ENCODE data around the gene MRPL4.

MRPL4 gene

DNA sequence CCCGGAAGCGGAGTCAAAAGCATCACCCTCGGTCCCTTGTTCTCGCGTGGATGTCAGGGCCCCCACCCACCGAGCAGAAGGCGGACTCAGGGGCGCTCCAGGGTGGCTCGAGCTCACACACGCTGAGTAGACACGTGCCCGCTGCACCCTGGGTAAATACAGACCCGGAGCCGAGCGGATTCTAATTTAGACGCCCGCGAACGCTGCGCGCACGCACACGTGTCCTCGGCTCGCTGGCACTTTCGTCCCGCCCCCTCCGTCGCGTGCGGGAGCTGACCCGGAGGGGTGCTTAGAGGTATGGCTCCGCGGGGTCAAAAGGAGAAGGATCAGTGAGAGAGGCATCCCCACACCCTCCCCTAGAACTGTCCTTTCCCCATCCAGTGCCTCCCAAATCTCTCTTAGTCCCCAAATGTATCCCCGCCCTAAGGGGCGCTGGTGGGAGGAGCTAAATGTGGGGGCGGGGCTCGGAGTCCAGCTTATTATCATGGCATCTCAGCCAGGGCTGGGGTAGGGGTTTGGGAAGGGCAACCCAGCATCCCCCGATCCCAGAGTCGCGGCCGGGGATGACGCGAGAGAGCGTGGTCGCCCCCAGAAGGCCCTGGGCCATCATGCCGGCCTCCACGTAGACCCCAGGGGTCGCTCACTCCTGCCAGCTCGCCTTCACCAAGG lies 37.3 kb downstream of the MRPL4 start:
- peak; percentile 47 for DNase-seq (ENCODE audit: low read depth)

DNA sequence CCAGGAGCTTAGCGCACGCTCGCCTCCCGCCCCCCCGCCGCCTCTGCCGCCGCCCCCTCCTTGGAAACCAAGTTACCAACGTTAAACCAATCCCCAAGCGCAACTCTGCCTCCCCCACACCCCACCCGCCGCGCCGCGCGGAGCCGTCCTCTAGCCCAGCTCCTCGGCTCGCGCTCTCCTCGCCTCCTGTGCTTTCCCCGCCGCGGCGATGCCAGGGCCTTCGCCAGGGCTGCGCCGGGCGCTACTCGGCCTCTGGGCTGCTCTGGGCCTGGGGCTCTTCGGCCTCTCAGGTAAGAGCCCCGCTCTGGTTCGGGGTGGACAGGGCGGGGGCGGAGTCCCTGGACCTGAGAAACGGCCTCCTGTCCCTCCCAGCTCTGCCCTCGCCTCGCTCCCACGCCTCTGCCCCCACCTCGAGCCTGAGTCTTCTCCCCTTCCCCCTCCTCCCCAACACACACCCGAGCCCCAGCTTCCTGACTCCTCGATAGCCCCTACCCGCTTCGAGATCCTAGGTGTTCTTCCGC lies 37.9 kb downstream of the MRPL4 start, which contains the start of gene ICAM5:
TSS of gene ICAM5 (plus strand) at position 117 of the 521 bp plus-strand sequence. CDS start at position 209, 92 bp downstream.
- peak; percentile 57 for DNase-seq (ENCODE audit: low read depth)

DNA sequence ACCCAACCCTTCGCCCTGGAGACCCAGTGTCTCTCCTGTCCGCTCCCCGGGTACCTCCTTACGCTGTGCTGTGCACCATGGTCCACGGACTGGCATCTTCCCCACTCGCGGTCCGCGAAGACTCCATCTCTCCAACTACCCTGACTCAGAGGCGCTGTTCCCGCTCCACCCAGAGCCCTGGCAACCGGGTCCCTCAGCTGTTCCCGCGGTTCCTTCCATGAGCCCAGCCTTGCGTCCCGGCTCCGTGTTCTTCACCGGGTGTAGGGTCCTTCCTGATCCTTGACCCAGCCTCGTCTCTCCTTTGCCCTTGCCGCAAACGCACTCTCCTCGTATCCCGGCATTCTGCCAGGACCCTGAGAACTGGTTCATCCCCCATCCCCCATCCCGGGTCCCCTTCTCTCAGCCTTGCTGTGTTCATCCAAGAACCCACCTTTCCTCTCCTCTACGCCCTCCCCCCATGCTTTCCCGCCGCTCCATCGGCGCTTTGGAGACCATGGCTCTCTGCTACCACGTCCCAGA lies 38.4 kb downstream of the MRPL4 start:
- DNase-seq (ENCODE audit: low read depth), result no peak

DNA sequence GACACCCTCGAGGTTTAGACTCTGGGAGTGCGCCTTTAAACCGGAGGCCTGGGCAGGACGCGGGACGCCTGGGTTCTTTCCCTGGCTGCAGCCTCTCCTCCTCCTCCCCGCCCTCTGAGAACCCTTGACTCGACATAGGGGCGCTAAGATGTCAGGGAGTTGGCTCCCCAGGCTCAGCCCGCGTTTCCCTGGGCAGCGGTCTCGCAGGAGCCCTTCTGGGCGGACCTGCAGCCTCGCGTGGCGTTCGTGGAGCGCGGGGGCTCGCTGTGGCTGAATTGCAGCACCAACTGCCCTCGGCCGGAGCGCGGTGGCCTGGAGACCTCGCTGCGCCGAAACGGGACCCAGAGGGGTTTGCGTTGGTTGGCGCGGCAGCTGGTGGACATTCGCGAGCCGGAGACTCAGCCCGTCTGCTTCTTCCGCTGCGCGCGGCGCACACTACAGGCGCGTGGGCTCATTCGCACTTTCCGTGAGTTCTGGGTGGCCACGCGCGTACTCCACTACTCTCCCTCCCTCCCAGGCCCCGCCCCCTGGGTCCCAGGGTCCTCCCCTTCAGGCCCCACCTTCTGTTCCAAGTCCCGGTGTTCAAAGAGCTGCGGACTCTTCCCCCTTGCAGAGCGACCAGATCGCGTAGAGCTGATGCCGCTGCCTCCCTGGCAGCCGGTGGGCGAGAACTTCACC lies 39.0 kb downstream of the MRPL4 start:
- DNase-seq (ENCODE audit: low read depth), result no peak

DNA sequence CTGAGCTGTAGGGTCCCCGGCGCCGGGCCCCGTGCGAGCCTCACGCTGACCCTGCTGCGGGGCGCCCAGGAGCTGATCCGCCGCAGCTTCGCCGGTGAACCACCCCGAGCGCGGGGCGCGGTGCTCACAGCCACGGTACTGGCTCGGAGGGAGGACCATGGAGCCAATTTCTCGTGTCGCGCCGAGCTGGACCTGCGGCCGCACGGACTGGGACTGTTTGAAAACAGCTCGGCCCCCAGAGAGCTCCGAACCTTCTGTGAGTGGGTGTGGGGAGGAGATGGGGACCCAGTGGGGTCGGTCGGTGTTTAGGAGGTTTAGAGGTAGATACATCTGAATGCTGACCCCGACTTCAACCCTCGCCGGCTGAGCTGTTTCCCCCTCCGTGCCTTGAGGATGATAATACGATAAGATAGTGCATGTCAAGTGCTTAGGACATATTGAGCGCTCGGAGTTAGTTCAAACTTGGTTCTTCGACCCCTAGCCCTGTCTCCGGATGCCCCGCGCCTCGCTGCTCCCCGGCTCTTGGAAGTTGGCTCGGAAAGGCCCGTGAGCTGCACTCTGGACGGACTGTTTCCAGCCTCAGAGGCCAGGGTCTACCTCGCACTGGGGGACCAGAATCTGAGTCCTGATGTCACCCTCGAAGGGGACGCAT lies 39.7 kb downstream of the MRPL4 start:
- DNase-seq (ENCODE audit: low read depth), result no peak

DNA sequence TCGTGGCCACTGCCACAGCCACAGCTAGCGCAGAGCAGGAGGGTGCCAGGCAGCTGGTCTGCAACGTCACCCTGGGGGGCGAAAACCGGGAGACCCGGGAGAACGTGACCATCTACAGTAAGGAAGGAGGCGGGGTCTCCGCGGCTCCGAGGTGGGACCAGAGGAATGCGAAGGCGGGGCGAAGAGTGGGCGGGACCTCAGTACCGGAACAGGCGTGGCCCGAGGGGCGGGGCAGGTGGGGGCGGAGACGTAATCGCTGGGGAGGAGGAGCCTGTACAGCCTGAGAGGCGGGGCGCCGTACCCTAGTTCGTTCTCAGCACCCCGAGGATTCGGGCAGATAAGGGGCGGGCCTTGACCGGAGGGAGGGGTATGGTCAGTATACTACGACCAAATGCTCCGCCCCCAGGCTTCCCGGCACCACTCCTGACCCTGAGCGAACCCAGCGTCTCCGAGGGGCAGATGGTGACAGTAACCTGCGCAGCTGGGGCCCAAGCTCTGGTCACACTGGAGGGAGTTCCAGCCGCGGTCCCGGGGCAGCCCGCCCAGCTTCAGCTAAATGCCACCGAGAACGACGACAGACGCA lies 40.3 kb downstream of the MRPL4 start:
- no peak for DNase-seq (ENCODE audit: low read depth)

DNA sequence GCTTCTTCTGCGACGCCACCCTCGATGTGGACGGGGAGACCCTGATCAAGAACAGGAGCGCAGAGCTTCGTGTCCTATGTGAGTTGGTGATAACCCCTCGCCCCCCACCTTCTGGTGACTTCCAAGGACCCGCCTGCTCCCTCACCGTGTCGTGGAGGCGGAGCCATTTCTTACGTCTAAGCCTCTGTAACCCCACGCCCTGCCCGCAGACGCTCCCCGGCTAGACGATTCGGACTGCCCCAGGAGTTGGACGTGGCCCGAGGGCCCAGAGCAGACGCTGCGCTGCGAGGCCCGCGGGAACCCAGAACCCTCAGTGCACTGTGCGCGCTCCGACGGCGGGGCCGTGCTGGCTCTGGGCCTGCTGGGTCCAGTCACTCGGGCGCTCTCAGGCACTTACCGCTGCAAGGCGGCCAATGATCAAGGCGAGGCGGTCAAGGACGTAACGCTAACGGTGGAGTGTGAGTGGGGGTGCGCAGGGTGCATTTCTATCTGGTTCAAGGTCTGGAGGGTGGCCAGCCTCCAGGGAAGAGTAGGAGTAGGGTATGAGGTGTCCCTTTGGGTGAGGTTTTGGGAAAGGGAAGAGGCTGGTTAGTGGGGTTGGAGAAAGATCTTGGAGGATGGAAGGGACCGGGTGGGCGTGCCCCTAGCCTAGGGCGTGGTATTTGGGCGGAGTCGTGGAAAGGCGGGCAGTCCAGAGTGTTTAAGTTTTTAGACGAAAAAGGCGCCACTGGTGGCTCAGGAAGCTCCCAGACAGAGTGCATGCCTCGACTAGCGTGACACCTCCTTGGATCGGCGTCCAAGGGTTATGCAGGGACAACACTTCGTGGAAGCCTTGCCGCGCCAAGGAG lies 41.0 kb downstream of the MRPL4 start:
- no peak for DNase-seq (ENCODE audit: low read depth)

DNA sequence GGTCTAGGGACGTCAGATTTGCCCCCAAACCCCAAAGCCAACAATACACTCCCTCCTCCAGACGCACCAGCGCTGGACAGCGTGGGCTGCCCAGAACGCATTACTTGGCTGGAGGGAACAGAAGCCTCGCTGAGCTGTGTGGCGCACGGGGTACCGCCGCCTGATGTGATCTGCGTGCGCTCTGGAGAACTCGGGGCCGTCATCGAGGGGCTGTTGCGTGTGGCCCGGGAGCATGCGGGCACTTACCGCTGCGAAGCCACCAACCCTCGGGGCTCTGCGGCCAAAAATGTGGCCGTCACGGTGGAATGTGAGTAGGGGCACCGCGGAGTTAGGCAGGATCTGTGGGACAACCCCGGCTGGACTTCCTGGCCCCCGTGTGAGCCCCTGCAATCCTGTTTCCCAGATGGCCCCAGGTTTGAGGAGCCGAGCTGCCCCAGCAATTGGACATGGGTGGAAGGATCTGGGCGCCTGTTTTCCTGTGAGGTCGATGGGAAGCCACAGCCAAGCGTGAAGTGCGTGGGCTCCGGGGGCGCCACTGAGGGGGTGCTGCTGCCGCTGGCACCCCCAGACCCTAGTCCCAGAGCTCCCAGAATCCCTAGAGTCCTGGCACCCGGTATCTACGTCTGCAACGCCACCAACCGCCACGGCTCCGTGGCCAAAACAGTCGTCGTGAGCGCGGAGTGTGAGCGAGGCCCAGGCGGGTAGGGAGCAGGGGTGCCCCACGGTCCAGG lies 41.8 kb downstream of the MRPL4 start:
- DNase-seq (ENCODE audit: low read depth), result no peak

DNA sequence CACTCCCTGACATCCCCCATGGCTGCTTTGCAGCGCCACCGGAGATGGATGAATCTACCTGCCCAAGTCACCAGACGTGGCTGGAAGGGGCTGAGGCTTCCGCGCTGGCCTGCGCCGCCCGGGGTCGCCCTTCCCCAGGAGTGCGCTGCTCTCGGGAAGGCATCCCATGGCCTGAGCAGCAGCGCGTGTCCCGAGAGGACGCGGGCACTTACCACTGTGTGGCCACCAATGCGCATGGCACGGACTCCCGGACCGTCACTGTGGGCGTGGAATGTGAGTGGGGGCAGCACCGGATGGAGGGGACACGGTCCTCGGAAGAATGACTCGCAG lies 42.3 kb downstream of the MRPL4 start:
- no peak for DNase-seq (ENCODE audit: low read depth)

DNA sequence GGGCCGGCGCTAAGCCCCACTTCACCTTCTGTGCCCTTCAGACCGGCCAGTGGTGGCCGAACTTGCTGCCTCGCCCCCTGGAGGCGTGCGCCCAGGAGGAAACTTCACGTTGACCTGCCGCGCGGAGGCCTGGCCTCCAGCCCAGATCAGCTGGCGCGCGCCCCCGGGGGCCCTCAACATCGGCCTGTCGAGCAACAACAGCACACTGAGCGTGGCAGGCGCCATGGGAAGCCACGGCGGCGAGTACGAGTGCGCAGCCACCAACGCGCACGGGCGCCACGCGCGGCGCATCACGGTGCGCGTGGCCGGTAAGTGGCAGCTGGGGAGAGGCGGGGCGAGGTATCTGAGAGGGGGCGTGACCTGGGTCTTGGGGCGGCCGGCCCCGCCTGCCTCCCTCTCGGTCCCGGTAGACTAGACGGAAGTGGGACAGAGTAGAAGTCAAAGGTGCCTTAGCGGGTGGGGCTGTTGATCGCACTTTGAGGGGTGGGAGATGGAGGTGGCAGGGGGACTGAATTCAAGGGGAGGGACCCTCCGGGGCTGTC lies 43.4 kb downstream of the MRPL4 start:
- peak; percentile 49 for DNase-seq (ENCODE audit: low read depth)

DNA sequence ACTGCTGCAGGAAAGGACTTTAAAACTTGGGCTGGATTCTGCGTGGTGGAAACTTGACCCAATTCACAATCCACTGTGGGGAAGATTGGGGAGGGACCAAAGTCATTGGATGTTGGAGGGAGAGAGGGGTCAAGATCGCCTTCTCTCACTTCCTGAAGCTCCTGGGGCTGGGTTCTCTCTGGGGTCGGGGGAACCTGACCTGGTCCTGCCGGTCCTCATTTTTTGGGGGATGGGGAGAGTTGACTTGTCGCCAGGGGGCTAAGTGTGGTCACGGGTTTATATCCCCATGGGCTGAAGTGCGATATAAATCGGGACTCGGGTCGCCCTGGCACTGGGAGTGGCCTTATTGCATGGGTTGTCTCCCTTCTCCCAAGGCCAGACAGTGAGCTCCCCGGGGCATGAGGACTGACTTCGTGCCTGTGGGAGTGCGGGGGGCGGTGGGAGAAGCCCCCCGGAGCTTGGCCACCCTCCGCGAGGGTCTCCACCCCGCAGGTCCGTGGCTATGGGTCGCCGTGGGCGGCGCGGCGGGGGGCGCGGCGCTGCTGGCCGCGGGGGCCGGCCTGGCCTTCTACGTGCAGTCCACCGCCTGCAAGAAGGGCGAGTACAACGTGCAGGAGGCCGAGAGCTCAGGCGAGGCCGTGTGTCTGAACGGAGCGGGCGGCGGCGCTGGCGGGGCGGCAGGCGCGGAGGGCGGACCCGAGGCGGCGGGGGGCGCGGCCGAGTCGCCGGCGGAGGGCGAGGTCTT lies 44.0 kb downstream of the MRPL4 start:
- no peak for DNase-seq (ENCODE audit: low read depth)

DNA sequence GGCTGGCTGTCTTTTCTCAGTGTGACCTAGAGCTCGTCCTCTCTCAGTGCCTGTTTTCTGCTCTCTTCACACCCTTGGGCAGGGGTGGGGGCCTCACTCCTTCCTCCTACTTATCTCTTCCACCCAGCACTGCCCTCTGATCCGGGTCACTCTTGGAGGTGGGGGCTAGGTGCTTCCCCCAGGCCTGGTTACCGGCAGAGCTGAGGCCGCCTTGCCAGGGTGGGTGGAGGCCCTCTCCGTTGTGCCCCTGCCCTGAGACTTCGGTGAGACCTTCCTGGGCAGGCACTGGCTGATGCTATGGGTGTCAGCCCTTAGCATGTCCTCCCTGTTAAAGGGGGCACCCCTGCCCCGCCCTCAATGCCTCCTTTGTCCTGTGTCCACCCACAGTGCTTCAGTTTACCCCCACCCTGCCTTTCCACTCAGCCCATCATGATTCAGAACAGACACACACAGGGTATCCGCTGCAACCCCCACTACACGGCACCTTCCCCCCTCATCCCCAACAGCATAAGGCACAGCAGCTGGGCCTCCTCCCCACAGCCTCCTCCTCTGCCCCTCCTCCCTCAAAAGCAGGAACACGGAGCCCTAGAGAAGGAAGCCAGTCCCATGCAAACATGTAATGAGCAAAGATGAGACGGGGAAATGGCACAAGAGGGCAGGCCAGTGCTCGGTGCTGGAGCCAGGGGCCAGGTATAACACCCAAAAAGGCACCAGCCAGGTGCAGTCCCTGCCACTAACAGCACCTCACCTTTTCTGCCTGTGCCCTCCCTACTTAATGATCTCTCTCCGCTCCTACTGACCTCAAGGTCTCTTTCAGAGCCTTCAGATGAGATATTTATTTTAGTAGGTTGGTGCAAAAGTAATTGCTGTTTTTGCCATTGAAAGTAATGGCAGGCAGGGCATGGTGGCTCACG lies 47.8 kb downstream of the MRPL4 start:
- DNase-seq (ENCODE audit: low read depth), result no peak

DNA sequence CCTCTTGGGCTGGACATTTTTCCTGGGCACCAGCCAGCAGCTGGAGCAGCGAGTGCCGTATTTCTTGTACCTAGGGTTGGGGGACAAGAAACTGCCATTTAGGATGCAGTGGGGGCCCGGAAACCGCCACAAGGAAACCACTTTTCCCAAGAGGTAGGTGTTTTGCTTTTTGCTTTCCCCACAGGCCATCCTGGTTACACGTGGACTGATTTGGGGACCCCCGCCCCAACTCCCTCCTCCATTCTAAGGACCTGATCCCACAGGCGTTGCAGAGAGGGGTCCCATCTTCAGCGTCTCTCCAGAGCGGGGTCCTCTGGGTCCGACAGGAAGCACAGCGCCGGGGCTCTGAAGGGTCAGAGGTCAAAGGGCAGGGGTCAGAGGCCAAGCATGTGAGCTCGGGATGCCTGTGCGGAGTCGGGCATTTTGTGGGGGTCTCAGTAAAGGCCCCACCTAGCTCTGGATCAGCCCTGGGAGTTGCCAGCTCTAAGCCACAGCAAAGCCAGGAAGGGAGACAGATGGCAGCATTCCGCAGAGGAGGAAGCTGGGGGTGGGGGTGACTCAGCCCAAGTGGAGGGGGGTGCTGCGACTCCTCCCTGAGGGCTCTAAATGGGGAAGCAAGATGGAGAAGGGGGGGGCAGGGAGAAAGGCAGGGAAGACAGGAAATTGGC lies 53.3 kb downstream of the MRPL4 start:
- no peak for DNase-seq (ENCODE audit: low read depth)

DNA sequence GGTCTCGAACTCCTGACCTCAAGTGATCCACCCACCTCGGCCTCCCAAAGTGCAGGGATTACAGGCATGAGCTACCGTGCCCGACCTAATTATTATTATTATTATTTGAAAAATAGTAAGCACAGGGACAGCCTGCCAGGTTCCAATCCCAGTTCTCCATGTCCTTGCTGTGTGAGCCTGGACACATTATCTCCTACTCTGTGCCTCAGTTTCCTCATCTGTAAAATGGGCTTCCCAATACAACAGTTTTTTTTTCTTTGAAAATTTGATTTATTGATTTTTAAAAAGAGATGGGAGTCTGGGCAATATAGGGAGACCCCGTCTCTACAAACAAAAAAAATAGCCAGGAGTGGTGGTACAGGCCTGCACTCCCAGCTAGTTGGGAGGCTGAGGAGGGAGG lies 54.3 kb downstream of the MRPL4 start:
- DNase-seq (ENCODE audit: low read depth), result no peak

DNA sequence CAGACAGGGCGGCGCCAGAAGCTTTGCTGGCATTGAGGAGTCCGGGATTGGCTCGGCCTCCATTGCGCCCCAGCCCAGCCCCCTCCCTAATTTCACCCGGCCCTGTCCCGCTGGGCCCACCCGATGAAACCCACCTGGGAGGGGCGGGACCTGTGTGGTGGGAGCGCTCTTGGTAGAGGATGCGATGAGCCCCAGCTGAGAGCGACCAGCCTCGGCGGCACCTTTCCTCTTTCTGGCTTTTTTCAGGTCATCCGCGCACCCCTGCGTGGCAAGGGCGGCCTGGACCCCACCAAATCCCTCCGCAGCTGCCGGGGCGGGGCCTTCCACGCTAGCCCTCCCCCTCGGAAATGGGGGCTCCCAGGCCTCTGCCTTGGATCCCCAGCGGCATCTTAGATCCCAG lies 57.4 kb downstream of the MRPL4 start, which contains the start of gene ZGLP1:
TSS of gene ZGLP1 (minus strand) at position 393 of the 400 bp plus-strand sequence.
- DNase-seq (ENCODE audit: low read depth), result no peak
